WTC11 (cell line): Measurements from ENCODE around the gene F13A1. TPM values are rescaled to one million over a fixed set of nuclear protein-coding genes. Genes with fewer than 3 reads are reported as not detected.

Experiments
- ATAC-seq: fragments of 200-7000 bp; cut with Tn5 transposase; 2 replicates; pipeline ENCODE4 v1.10.0; 2021; ENCODE audit warnings: mild to moderate bottlenecking, moderate library complexity
- CTCF ChIA-PET: fragments of 300-600 bp; sonication (Branson Sonifier 250); formaldehyde crosslinking; loops from one replicate; lab custom pipeline; 2021; ENCODE audit warnings: antibody characterized with exemption; lab: Charles Lee
- POLR2A ChIA-PET: fragments of 350-600 bp; sonication (Branson Sonifier 250); formaldehyde crosslinking; loops from one replicate; lab custom pipeline; 2021; ENCODE audit warnings: antibody characterized with exemption; lab: Charles Lee
- DNase-seq: peaks from one replicate; pipeline ENCODE4 v3.0.0; 2021; ENCODE audit warnings: low spot score
- H3K27ac Mint-ChIP-seq: 2 replicates; pipeline ENCODE4 v1.8.0; 2021; ENCODE audit warnings: mixed read lengths
- H3K27me3 Mint-ChIP-seq: 2 replicates; pipeline ENCODE4 v1.8.0; 2021; ENCODE audit warnings: low read depth, mild to moderate bottlenecking, moderate library complexity, mixed read lengths
- H3K36me3 Mint-ChIP-seq: 2 replicates; pipeline ENCODE4 v1.8.0; 2021; ENCODE audit warnings: mixed read lengths
- H3K4me1 Mint-ChIP-seq: 2 replicates; pipeline ENCODE4 v1.8.0; 2022; ENCODE audit warnings: mixed read lengths
- H3K4me3 Mint-ChIP-seq: 2 replicates; pipeline ENCODE4 v1.8.0; 2021; ENCODE audit warnings: mild to moderate bottlenecking, moderate library complexity, mixed read lengths
- H3K9me3 Mint-ChIP-seq: 2 replicates; pipeline ENCODE4 v1.8.0; 2021; ENCODE audit warnings: mixed read lengths
- ATF3 ChIP-seq: sonication (generic); formaldehyde crosslinking; conservative IDR thresholded peaks from 2 replicates; pipeline ENCODE4 v1.8.1; 2022; ENCODE audit warnings: mild to moderate bottlenecking, missing genetic modification reagents
- CBFB ChIP-seq: sonication (generic); formaldehyde crosslinking; IDR thresholded peaks from 2 replicates; pipeline ENCODE4 v1.8.1; 2022; ENCODE audit warnings: mild to moderate bottlenecking, low read depth, missing genetic modification reagents
- CTCF ChIP-seq: fragments of 200-600 bp; IDR thresholded peaks from 2 replicates; pipeline ENCODE4 v1.8.0; 2022; ENCODE audit warnings: antibody characterized with exemption
- ELF4 ChIP-seq: sonication (generic); formaldehyde crosslinking; IDR thresholded peaks from 2 replicates; pipeline ENCODE4 v1.8.1; 2022; ENCODE audit warnings: low read depth, mild to moderate bottlenecking, moderate library complexity, missing genetic modification reagents
- ESRRA ChIP-seq: sonication (generic); formaldehyde crosslinking; IDR thresholded peaks from 2 replicates; pipeline ENCODE4 v1.8.1; 2022; ENCODE audit warnings: mild to moderate bottlenecking, missing genetic modification reagents, borderline replicate concordance
- ETV6 ChIP-seq: sonication (generic); formaldehyde crosslinking; IDR thresholded peaks from 2 replicates; pipeline ENCODE4 v1.8.1; 2022; ENCODE audit warnings: mild to moderate bottlenecking, missing genetic modification reagents
- FOXJ3 ChIP-seq: sonication (generic); formaldehyde crosslinking; IDR thresholded peaks from 2 replicates; pipeline ENCODE4 v1.9.0; 2021; ENCODE audit warnings: missing genetic modification reagents, mild to moderate bottlenecking, borderline replicate concordance
- FOXP1 ChIP-seq: sonication (generic); formaldehyde crosslinking; IDR thresholded peaks from 2 replicates; pipeline ENCODE4 v1.8.0; 2022; ENCODE audit warnings: missing genetic modification reagents, mild to moderate bottlenecking, moderate library complexity, borderline replicate concordance
- HMGA2 ChIP-seq: fragments of 250-450 bp; sonication (Bioruptor Pico); IDR thresholded peaks from 2 replicates; pipeline ENCODE4 v1.4.0; 2021; ENCODE audit warnings: mild to moderate bottlenecking, moderate library complexity
- PRRX2 ChIP-seq: fragments of 250-450 bp; sonication (Bioruptor Pico); IDR thresholded peaks from 2 replicates; pipeline ENCODE4 v1.8.0; 2021; ENCODE audit warnings: mild to moderate bottlenecking
- SMAD3 ChIP-seq: sonication (generic); formaldehyde crosslinking; IDR thresholded peaks from 2 replicates; pipeline ENCODE4 v1.8.0; 2022; ENCODE audit warnings: missing genetic modification reagents, mild to moderate bottlenecking, borderline replicate concordance
- TEAD1 ChIP-seq: sonication (generic); formaldehyde crosslinking; IDR thresholded peaks from 2 replicates; pipeline ENCODE4 v1.8.0; 2022; ENCODE audit warnings: mild to moderate bottlenecking, missing genetic modification reagents
- TP53 ChIP-seq: sonication (generic); formaldehyde crosslinking; IDR thresholded peaks from 2 replicates; pipeline ENCODE4 v1.8.1; 2023; ENCODE audit warnings: mild to moderate bottlenecking, missing genetic modification reagents
- ZBTB21 ChIP-seq: sonication (generic); formaldehyde crosslinking; IDR thresholded peaks from 2 replicates; pipeline ENCODE4 v1.8.1; 2023; ENCODE audit warnings: mild to moderate bottlenecking, missing genetic modification reagents, borderline replicate concordance
- ZBTB43 ChIP-seq: sonication (generic); formaldehyde crosslinking; IDR thresholded peaks from 2 replicates; pipeline ENCODE4 v1.8.1; 2023; ENCODE audit warnings: mild to moderate bottlenecking, missing genetic modification reagents
- ZNF232 ChIP-seq: sonication (generic); formaldehyde crosslinking; IDR thresholded peaks from 2 replicates; pipeline ENCODE4 v1.8.0; 2022; ENCODE audit warnings: mild to moderate bottlenecking, missing genetic modification reagents
- ZNF396 ChIP-seq: fragments of 250-450 bp; sonication (Bioruptor Pico); IDR thresholded peaks from 2 replicates; pipeline ENCODE4 v1.8.0; 2021; ENCODE audit warnings: mild to moderate bottlenecking, moderate library complexity, borderline replicate concordance
- ZNF423 ChIP-seq: fragments of 250-450 bp; sonication (Bioruptor Pico); IDR thresholded peaks from 2 replicates; pipeline ENCODE4 v2.1.2; 2022; ENCODE audit warnings: mild to moderate bottlenecking, moderate library complexity
- ZNF512 ChIP-seq: sonication (generic); formaldehyde crosslinking; IDR thresholded peaks from 2 replicates; pipeline ENCODE4 v1.8.1; 2022; ENCODE audit warnings: missing genetic modification reagents, borderline replicate concordance
- total RNA-seq: library from RNA; stranded (reverse); gene quantifications from 3 replicates; pipeline ENCODE4 v1.2.3, GENCODE V29; 2021
- TF ChIP-seq, protein P1 (sequence below): sonication (generic); formaldehyde crosslinking; IDR thresholded peaks from 2 replicates; pipeline ENCODE4 v1.8.1; 2022; ENCODE audit warnings: mild to moderate bottlenecking, moderate library complexity, missing genetic modification reagents
- TF ChIP-seq, protein P2 (sequence below): sonication (generic); formaldehyde crosslinking; IDR thresholded peaks from 2 replicates; pipeline ENCODE4 v1.8.1; 2023; ENCODE audit warnings: mild to moderate bottlenecking, missing genetic modification reagents, moderate library complexity

Gene F13A1
- total RNA-seq, 1 experiment from 2014 or later = 1.0 TPM

- DNase-seq (peak; percentile 36), ATAC-seq (peak; percentile 95)
- POLR2A ChIA-PET = interaction anchor here (0.7 kb wide), 1 partner anchor 25 kb away, joined by 4 read pairs; no protein-coding TSS in a partner anchor
- H3K27ac Mint-ChIP-seq = no peak overlapping the region
- no peaks in the 10 kb centered on the region for H3K36me3 Mint-ChIP-seq
- TF ChIP-seq ZNF423 (no peak), ZNF512 (CRISPR knock-in tag) (no peak), CTCF (peak; percentile 61)
- H3K4me1 Mint-ChIP-seq = 0 out of 2 replicates have a peak, but pooled peaks cover 2% of the 10 kb centered on the region
- CTCF ChIA-PET = interaction anchor here (0.6 to 4.0 kb wide), 47 partner anchors 11 to 1758 kb away, joined by 3 to 24 read pairs (median 4); no protein-coding TSS in a partner anchor
- no peak overlapping the region for H3K4me3 Mint-ChIP-seq
- H3K27me3 Mint-ChIP-seq = peaks cover 6% of the 10 kb centered on the region
- peaks cover 4% of the 10 kb centered on the region; the same call in 1 of the 2 replicates for H3K9me3 Mint-ChIP-seq
Measured at GRCh38 chr6:6131492-6132109, 188.9 kb downstream of the F13A1 start.

DNA sequence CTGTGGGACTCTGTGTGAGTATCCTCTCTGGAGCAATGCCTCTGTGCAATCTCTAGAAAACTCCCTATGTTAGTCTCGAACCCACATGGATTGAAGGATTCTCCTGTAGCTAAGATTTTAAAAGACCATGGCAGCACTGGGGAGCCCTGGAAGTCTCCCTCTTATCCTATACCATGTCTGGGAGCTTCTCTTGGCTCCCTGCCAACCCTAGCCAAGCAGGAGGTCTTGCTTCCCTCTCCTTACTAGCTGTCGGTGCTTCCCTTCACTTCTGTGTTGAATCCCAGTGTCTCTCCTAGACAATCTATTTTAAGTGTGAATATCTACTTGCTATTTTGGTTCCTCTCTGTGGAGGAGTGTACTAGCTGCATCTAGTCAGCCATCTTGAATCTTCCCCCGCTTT, 195.0 kb downstream of the F13A1 start:
- H3K27me3 Mint-ChIP-seq = peaks cover 14% of the 10 kb centered on the region
- TF ChIP-seq ZNF512 (CRISPR knock-in tag) (no peak), HMGA2 (CRISPR knock-in tag) (no peak), ZBTB21 (no peak), TEAD1 (CRISPR knock-in tag) (no peak), ZNF232 (CRISPR knock-in tag) (no peak), ATF3 (CRISPR knock-in tag) (no peak), TP53 (no peak), ZNF396 (CRISPR knock-in tag) (no peak), CTCF (no peak), ELF4 (CRISPR knock-in tag) (no peak), FOXP1 (no peak), ETV6 (no peak), PRRX2 (CRISPR knock-in tag) (no peak), FOXJ3 (CRISPR knock-in tag) (no peak), SMAD3 (CRISPR knock-in tag) (no peak), ESRRA (CRISPR knock-in tag) (no peak), CBFB (CRISPR knock-in tag) (no peak), ZBTB43 (CRISPR knock-in tag) (no peak)
- TF ChIP-seq, protein P1, sequence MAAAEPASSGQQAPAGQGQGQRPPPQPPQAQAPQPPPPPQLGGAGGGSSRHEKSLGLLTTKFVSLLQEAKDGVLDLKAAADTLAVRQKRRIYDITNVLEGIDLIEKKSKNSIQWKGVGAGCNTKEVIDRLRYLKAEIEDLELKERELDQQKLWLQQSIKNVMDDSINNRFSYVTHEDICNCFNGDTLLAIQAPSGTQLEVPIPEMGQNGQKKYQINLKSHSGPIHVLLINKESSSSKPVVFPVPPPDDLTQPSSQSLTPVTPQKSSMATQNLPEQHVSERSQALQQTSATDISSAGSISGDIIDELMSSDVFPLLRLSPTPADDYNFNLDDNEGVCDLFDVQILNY (CRISPR knock-in tag) = no peak
- TF ChIP-seq, protein P2, sequence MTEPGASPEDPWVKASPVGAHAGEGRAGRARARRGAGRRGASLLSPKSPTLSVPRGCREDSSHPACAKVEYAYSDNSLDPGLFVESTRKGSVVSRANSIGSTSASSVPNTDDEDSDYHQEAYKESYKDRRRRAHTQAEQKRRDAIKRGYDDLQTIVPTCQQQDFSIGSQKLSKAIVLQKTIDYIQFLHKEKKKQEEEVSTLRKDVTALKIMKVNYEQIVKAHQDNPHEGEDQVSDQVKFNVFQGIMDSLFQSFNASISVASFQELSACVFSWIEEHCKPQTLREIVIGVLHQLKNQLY (CRISPR knock-in tag) = no peak
- TF ChIP-seq, all 79 proteins: peak for 0
- ChIA-PET CTCF (no interaction called here), POLR2A (no interaction called here)
- Mint-ChIP-seq H3K27ac (no peak overlapping the region), H3K4me1 (no peaks in the 10 kb centered on the region), H3K36me3 (peaks cover 7% of the 10 kb centered on the region), H3K4me3 (no peak overlapping the region), H3K9me3 (peaks cover 30% of the 10 kb centered on the region)
- ATAC-seq (no peak), DNase-seq (no peak)
